DOHH2 (cell line): ENCODE data around the gene INSR.

Experiments used
- CTCF ChIP-seq: fragments of 200-600 bp; sonication (generic); IDR thresholded peaks from one replicate; pipeline ENCODE4 v1.5.1; 2014; ENCODE audit warnings: antibody characterized with exemption, mild to moderate bottlenecking, low read depth, low read length; ENCODE audit not compliant: poor library complexity, severe bottlenecking
- EZH2phosphoT487 ChIP-seq: fragments of 200-600 bp; sonication (generic); IDR thresholded peaks from 2 replicates; pipeline ENCODE4 v1.6.1; 2017; ENCODE audit warnings: borderline replicate concordance, mild to moderate bottlenecking, antibody characterized with exemption, low read length, moderate library complexity, mixed read lengths

GRCh38 chr19:7328647-7329046 lies 34.4 kb upstream of the INSR start:
- TF ChIP-seq CTCF: peak; percentile 50
- no peak for TF ChIP-seq EZH2phosphoT487
